Erythroblast (primary cell): Measurements from ENCODE around the gene ATP2A3.

ENCODE experiments used
- GATA1 ChIP-seq: IDR thresholded peaks from 2 replicates; pipeline ENCODE4 v1.6.1; 2011; ENCODE audit warnings: low read depth, mild to moderate bottlenecking, control low read depth, low read length, moderate library complexity
- POLR2A ChIP-seq: IDR thresholded peaks from 2 replicates; pipeline ENCODE4 v1.6.1; 2011; ENCODE audit warnings: mild to moderate bottlenecking, low read length

DNA sequence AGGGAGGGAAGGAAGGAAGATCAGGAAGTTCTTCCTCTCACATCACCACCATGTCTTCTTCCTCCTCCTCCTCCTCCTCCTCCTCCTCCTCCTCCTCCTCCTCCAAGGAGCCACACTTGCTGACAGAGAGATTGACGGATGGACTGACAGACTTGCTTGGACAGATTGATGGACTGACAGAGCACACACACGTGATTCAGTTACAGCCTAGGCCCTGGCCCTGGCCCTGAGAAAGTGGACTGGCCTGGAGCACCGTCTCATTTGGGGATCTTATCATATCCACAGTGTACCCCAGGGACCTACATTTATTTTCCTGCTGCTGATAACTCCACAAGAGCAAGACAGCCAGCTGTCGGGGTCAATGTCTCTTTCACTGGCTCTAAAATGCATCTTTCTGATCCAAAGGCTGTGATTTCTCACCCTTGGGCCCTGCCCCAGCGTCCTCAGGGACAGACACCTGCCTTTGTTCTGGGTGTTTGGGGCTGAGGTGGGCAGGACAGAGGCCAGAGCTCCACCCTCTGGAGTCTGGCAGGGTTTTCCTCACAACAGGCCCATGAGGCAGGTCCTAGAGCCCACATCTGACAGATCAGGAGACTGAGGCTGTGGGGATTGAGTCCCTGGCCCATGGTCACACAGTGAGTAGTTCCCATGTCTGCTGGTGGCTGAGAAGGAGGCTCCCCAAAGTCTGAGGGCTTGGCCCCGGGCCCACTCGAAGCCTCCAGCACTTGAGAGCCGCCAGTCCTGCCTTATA is 45.7 kb downstream of the ATP2A3 start:
- no peak for TF ChIP-seq POLR2A
- no peak for TF ChIP-seq GATA1
